Epidermal melanocyte (primary cell): ENCODE measurements around the gene IL4R.
A peak's percentile ranks its signal among the peaks of the same experiment; 100 is the strongest.
"Not testable (repeated sequence)": the region's sequence is repeated elsewhere in the genome, so short reads cannot be mapped to it uniquely, and the experiment has no call there.

Experiments
- DNase-seq: peaks from one replicate; pipeline ENCODE4 v3.0.0; 2011; ENCODE audit warnings: low spot score; ENCODE audit not compliant: insufficient read length

Gene IL4R

GRCh38 chr16:27313422-27314160 is at the start of gene IL4R:
Gene IL4R, plus strand, starts transcription at chr16:27313974. Its CDS starts 26,230 bp downstream, at chr16:27340204.
- no peak for DNase-seq

GRCh38 chr16:27264151-27264550 is 49.6 kb upstream of the IL4R start:
- DNase-seq: no peak

DNA sequence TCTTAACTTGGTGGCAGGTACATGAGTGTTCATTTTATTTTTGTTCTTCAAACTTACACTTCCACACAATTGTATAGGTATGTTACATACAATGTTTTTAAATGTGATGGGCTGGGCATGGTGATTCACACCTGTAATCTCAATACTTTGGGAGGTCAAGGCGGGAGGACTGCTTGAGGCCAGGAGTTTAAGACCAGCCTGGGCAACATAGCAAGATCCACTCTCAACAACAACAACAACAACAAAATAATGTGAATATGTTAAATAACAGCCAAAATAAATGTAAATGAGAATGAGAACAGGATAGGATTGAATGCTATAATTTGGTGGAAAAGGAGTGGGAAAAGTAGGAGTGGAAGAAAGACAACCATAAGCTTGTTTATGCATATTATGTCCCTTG is 47.8 kb upstream of the IL4R start:
- no peak for DNase-seq

GRCh38 chr16:27267037-27267677 is 46.6 kb upstream of the IL4R start:
- no peak for DNase-seq

GRCh38 chr16:27268376-27269299 is 45.1 kb upstream of the IL4R start, which contains the start of gene NSMCE1:
Gene NSMCE1, minus strand, starts transcription at chr16:27268772. Its CDS starts 11,202 bp downstream, at chr16:27257570.
- peak; percentile 95 for DNase-seq

DNA sequence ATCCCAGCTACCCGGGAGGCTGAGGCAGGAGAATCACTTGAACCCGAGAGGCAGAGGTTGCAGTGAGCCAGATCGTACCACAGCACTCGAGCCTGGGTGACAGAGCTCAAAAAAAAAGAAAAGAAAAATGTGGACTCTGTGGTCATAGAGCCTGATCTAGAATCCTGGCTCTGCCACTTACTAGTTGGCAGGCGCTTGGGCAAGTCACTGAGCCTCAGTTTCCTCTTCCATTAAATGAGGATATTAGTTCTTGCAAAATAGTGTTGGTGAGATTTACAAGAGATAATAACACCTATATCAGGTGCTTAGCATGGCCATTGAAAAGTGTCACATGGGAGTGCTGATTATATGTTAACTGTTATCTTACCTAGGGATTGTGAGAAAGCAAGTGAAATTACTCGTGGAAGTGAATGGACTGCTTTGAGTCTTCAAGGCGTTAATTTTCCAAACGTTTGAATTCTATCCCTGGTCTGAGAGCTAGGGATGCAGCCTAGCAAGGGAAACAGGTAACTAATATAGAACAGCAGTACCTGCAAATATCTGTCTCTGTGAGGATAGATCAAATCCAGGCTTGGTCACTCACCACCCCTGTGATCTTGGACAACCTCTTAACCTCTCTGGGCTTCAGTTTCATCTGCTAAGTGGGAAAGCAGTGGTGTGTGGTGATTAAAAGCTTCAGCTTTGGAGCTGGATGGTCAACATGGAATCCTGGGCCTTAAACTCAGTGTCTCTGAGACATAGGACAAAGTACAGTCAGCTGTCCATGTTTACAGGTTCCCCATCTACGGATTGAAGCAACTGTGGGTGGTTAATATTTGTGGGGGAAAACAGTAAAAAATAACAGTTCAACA is 44.2 kb upstream of the IL4R start:
- no peak for DNase-seq

DNA sequence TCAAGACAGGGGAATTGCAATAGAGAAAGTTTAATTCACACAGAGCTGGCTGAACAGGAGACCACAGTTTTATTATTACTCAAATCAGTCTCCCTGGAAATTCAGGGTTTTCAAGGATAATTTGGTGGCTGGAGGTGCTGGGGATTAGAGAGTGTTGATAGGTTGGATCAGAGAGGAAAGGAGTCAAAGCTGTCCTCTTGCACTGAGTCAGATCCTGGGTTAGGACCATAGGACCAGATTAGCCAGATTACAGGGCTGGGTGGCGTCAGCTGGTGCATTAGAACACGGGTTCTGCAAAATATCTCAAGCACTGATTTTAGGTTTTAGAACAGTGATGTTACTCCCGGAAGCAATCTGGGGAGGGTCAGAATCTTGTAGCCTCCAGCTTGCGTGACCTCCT is 43.4 kb upstream of the IL4R start:
- DNase-seq: no peak

DNA sequence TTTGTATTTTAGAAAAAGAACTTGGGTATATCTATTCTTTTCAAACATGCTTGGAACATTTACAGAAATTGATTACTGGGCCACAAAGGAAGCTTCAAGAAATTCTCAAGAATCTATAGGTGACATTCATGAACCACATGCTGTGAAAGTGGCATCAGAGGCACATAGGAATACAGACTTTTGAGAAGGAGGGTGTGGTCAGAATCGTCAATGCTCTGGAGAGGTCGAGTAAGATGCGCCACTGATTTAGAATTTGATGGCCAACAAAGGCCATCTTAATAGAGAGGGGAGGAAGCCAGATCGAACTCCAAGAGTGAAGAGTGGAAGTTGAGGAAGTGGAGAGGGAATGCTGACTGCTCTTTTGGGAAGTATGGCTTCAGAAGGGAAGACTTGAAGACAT is 41.7 kb upstream of the IL4R start:
- no peak for DNase-seq

- DNase-seq: not testable (repeated sequence)
Measured at GRCh38 chr16:27272697-27273096, 41.1 kb upstream of the IL4R start.

DNA sequence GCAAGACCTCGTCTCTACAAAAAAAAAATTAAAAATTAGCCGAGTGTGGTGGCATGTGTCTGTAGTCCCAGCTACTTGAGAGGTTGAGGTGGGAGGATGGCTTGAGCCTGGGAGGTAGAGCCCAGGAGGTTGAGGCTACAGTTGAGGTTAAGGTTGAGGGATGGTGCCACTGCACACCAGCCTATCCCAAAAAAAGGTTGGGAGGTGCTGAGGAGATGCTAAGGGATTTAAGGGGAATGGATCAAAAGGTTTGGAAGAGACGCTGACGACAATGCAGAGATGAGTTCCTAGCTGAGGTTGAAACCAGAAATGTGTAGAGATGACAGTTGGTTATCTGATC is 40.5 kb upstream of the IL4R start:
- DNase-seq: no peak

- DNase-seq: no peak
Measured at GRCh38 chr16:27273670-27274423, 39.9 kb upstream of the IL4R start.

DNA sequence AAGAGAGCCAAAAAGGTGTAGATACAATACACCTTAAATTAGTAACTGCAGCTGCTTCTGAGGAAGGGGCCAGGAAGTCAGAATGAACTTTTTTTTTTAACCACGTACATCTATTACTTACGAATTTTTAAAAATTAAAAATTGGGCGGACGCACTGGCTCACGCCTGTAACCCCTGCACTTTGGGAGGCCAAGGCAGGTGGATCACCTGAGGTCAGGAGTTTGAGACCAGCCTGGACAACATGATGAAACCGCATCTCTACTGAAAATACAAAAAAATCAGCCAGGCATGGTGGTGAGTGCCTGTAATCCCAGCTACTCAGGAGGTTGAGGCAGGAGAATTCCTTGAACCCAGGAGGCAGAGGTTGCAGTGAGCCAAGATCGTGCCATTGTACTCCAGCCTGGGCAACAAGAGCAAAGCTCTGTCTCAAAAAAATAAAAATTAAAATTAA is 39.3 kb upstream of the IL4R start:
- not testable (repeated sequence) for DNase-seq

DNA sequence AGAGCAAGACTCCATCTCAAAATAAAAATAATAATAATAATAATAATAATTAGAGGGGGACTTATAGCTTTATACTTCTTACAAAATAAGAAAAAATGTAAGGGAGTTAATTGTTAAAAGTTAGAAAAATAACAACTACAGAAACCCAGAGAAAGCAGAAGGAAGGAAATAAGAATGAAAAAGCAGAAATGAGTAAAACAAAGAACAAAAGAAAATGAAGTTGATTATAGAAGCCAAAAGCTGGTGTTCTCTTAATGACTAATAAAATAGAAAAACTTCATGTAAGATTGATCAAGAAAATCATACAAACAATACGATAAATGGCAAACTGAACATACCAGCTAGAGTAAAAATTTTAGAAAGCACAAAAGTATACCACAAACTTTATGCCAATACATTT is 38.4 kb upstream of the IL4R start:
- no peak for DNase-seq

DNA sequence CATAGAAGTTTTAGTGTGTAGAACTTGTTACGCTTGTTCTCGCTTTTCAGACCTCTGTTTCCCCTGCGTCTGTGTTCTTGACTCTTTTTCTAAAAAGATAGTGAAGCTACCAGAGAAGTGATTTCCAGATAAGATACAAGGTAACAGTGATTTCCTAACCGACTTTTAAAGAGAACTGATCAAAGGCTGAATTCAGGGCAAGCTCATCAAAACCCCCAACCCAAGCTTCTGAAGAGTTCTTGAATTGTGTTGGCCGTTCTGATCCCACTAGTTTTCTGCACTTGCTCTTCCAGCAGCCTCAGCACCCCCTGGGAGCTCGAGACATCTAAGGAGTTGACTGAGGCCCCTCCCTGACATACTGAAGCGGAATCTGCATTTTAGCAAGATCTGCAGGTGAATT is 32.5 kb upstream of the IL4R start:
- no peak for DNase-seq

- DNase-seq: no peak
Measured at GRCh38 chr16:27284865-27285675, 28.7 kb upstream of the IL4R start.

DNA sequence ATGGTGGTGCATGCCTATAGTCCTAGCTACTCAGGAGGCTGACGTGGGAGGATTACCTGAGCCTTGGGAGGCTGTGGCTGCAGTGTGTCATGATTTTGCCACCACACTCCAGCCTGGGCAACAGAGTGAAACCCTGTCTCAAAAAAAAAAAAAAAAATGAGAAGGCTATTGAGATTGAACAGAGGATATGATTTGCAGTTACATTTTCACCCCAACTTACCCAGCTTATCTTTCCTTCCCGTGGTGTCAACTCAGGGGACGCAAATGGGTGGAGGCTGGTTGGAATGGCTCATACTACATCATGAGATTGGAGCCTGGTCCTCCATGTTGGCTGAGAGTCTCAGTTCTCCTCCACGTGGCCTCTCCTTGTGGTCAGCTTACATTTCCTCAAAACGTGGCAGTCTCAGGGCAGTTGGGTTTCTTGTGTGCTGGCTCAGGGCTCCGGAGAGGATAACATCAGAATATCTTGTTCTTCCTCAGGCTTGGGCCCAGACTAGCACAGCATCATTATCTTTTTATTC is 28.0 kb upstream of the IL4R start:
- no peak for DNase-seq

DNA sequence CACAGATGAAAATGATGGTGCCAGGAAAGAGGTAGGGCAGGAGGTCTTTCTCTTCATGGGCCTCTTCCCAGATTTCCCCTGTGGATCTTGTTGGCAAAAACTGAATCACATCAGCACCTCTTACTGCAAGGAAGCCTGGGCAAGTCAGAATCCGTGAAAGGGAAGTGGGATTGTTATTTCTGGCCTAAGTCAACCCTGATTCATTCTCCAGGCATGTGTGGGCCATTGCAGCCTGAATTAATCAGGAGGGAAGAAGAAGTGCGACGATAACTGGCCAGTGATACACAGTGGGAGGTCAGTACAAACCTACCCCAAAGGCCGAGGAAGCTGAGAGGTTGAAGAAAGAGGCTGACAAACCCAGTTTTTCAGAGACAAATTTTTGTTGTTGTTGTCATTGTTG is 27.3 kb upstream of the IL4R start:
- peak; percentile 54 for DNase-seq

- DNase-seq: no peak
Measured at GRCh38 chr16:27287051-27287811, 26.5 kb upstream of the IL4R start.
